HEK293 (cell line): ENCODE data around the gene OR5I1.

Experiments used
- CTCF ChIA-PET: fragments of 350-600 bp; formaldehyde crosslinking; extraction: SDS; loops from one replicate; lab custom pipeline; 2021; ENCODE audit warnings: antibody characterized with exemption; lab: Yijun Ruan, JAX
- POLR2A ChIA-PET: fragments of 300-600 bp; formaldehyde crosslinking; extraction: SDS; loops from one replicate; lab custom pipeline; 2020; ENCODE audit warnings: antibody characterized with exemption, inconsistent platforms; lab: Yijun Ruan, JAX
- H3K27ac ChIP-seq: fragments of 200-500 bp; sonication (Bioruptor generic); 2 replicates; pipeline ENCODE4 v1.5.1; 2014; ENCODE audit warnings: low read depth, low read length, control low read depth, inconsistent platforms; ENCODE audit errors: extremely low read depth
- H3K36me3 ChIP-seq, 2 experiments: fragments of 200-500 bp in 1 of 2; sonication (Bioruptor generic) in 1 of 2; 1 replicate in 1 of 2; 2 replicates in 1 of 2; pipeline ENCODE4 v1.5.1; 2014 to 2017; ENCODE audit warnings: inconsistent platforms in 2 of 2, low read length in 2 of 2; ENCODE audit not compliant: control insufficient read depth in 2 of 2, insufficient read depth in 1 of 2
- H3K4me1 ChIP-seq: fragments of 200-500 bp; sonication (Bioruptor generic); 2 replicates; pipeline ENCODE4 v1.5.1; 2014; ENCODE audit warnings: mild to moderate bottlenecking, low read length, inconsistent platforms; ENCODE audit not compliant: control insufficient read depth, insufficient read depth
- H3K4me3 ChIP-seq: 2 replicates; pipeline ENCODE4 v1.5.1; 2011; ENCODE audit warnings: low read depth, mild to moderate bottlenecking, control low read depth, low read length, moderate library complexity
- H3K9me3 ChIP-seq: fragments of 200-500 bp; sonication (Bioruptor generic); 2 replicates; pipeline ENCODE4 v1.5.1; 2014; ENCODE audit warnings: low read depth, low read length, inconsistent platforms; ENCODE audit not compliant: control insufficient read depth, insufficient read depth
- AEBP2 ChIP-seq: fragments of 450-650 bp; formaldehyde crosslinking; IDR thresholded peaks from 2 replicates; pipeline ENCODE4 v1.5.1; 2016; ENCODE audit warnings: missing biosample characterization, missing genetic modification characterization, borderline replicate concordance
- HOXD13 ChIP-seq: sonication (generic); formaldehyde crosslinking; IDR thresholded peaks from 2 replicates; pipeline ENCODE4 v1.8.0; 2022; ENCODE audit warnings: missing genetic modification reagents, borderline replicate concordance
- IKZF3 ChIP-seq: fragments of 450-650 bp; IDR thresholded peaks from 2 replicates; pipeline ENCODE4 v1.5.0; 2018; ENCODE audit warnings: missing biosample characterization, mild to moderate bottlenecking, missing genetic modification characterization, moderate library complexity
- KLF1 ChIP-seq: fragments of 450-650 bp; formaldehyde crosslinking; IDR thresholded peaks from 2 replicates; pipeline ENCODE4 v1.5.1; 2016; ENCODE audit warnings: missing biosample characterization, missing genetic modification characterization
- KLF7 ChIP-seq: fragments of 450-650 bp; formaldehyde crosslinking; IDR thresholded peaks from 2 replicates; pipeline ENCODE4 v1.5.1; 2016; ENCODE audit warnings: missing biosample characterization, missing genetic modification characterization, borderline replicate concordance
- PRDM6 ChIP-seq: fragments of 450-650 bp; formaldehyde crosslinking; IDR thresholded peaks from 2 replicates; pipeline ENCODE4 v1.5.1; 2017; ENCODE audit warnings: missing biosample characterization, missing genetic modification characterization
- REST ChIP-seq: fragments of 450-650 bp; formaldehyde crosslinking; IDR thresholded peaks from 2 replicates; pipeline ENCODE4 v1.5.1; 2016; ENCODE audit warnings: missing biosample characterization, missing genetic modification characterization
- YY2 ChIP-seq: fragments of 450-650 bp; formaldehyde crosslinking; IDR thresholded peaks from 2 replicates; pipeline ENCODE4 v1.5.1; 2016; ENCODE audit warnings: missing biosample characterization, missing genetic modification characterization
- ZBTB49 ChIP-seq: fragments of 450-650 bp; formaldehyde crosslinking; IDR thresholded peaks from 2 replicates; pipeline ENCODE4 v1.5.1; 2016; ENCODE audit warnings: missing biosample characterization, missing genetic modification characterization, low read depth
- ZFP3 ChIP-seq: fragments of 450-650 bp; formaldehyde crosslinking; IDR thresholded peaks from 2 replicates; pipeline ENCODE4 v1.5.1; 2016; ENCODE audit warnings: low read depth, missing biosample characterization, missing genetic modification characterization
- ZNF140 ChIP-seq: fragments of 450-650 bp; formaldehyde crosslinking; IDR thresholded peaks from 2 replicates; pipeline ENCODE4 v1.5.1; 2016; ENCODE audit warnings: missing biosample characterization, missing genetic modification characterization
- ZNF155 ChIP-seq: fragments of 450-650 bp; formaldehyde crosslinking; IDR thresholded peaks from 2 replicates; pipeline ENCODE4 v1.5.1; 2016; ENCODE audit warnings: missing biosample characterization, missing genetic modification characterization
- ZNF280D ChIP-seq: fragments of 450-650 bp; formaldehyde crosslinking; IDR thresholded peaks from 2 replicates; pipeline ENCODE4 v1.5.1; 2016; ENCODE audit warnings: missing biosample characterization, missing genetic modification characterization
- ZNF341 ChIP-seq: fragments of 450-650 bp; formaldehyde crosslinking; IDR thresholded peaks from 2 replicates; pipeline ENCODE4; 2016; ENCODE audit warnings: low read depth, missing biosample characterization, missing genetic modification characterization
- ZNF426 ChIP-seq: fragments of 450-650 bp; formaldehyde crosslinking; IDR thresholded peaks from 2 replicates; pipeline ENCODE4 v1.5.1; 2017; ENCODE audit warnings: missing biosample characterization, missing genetic modification characterization, mild to moderate bottlenecking, inconsistent platforms, moderate library complexity
- ZNF510 ChIP-seq: fragments of 450-650 bp; formaldehyde crosslinking; IDR thresholded peaks from 2 replicates; pipeline ENCODE4 v1.5.1; 2018; ENCODE audit warnings: mild to moderate bottlenecking, missing genetic modification characterization, missing biosample characterization; ENCODE audit not compliant: insufficient replicate concordance
- ZNF529 ChIP-seq: fragments of 450-650 bp; formaldehyde crosslinking; IDR thresholded peaks from 2 replicates; pipeline ENCODE4 v1.5.1; 2017; ENCODE audit warnings: missing genetic modification characterization, missing biosample characterization; ENCODE audit not compliant: insufficient replicate concordance
- ZNF530 ChIP-seq: fragments of 450-650 bp; formaldehyde crosslinking; IDR thresholded peaks from 2 replicates; pipeline ENCODE4 v1.5.1; 2016; ENCODE audit warnings: low read depth, missing biosample characterization, missing genetic modification characterization
- ZNF571 ChIP-seq: fragments of 450-650 bp; formaldehyde crosslinking; IDR thresholded peaks from 2 replicates; pipeline ENCODE4 v1.5.0; 2017; ENCODE audit warnings: missing biosample characterization, missing genetic modification characterization
- ZNF585B ChIP-seq: fragments of 450-650 bp; formaldehyde crosslinking; IDR thresholded peaks from 2 replicates; pipeline ENCODE4 v1.5.1; 2016; ENCODE audit warnings: missing biosample characterization, missing genetic modification characterization
- ZNF624 ChIP-seq: fragments of 450-650 bp; formaldehyde crosslinking; IDR thresholded peaks from 2 replicates; pipeline ENCODE4 v1.5.1; 2017; ENCODE audit warnings: missing biosample characterization, missing genetic modification characterization
- ZNF654 ChIP-seq: fragments of 450-650 bp; formaldehyde crosslinking; IDR thresholded peaks from 2 replicates; pipeline ENCODE4 v1.5.1; 2016; ENCODE audit warnings: low read depth, missing biosample characterization, missing genetic modification characterization
- ZNF768 ChIP-seq: fragments of 450-650 bp; formaldehyde crosslinking; IDR thresholded peaks from 2 replicates; pipeline ENCODE4 v1.5.1; 2018; ENCODE audit warnings: missing biosample characterization, mild to moderate bottlenecking, missing genetic modification characterization
- ZNF792 ChIP-seq: fragments of 450-650 bp; formaldehyde crosslinking; IDR thresholded peaks from 2 replicates; pipeline ENCODE4 v1.5.1; 2016; ENCODE audit warnings: missing biosample characterization, missing genetic modification characterization

Gene OR5I1

GRCh38 chr11:55920537-55920936, 15.7 kb downstream of the OR5I1 start:
- H3K4me3 ChIP-seq: no peak overlapping the region
- TF ChIP-seq ZNF571 (no peak), REST (no peak), YY2 (no peak), IKZF3 (no peak), ZNF280D (tag by site-specific recombination) (no peak), ZFP3 (tag by site-specific recombination) (no peak), ZBTB49 (no peak), ZNF654 (no peak), PRDM6 (tag by site-specific recombination) (no peak), ZNF792 (tag by site-specific recombination) (no peak), ZNF768 (no peak), ZNF624 (tag by site-specific recombination) (no peak), ZNF510 (tag by site-specific recombination) (no peak)
- CTCF ChIA-PET: interaction anchor here (1.0 kb wide), 1 partner anchor 19 kb away, joined by 3 read pairs; no protein-coding TSS in a partner anchor
- POLR2A ChIA-PET: no interaction called here
- H3K9me3 ChIP-seq: no peaks in the 10 kb centered on the region
- no peaks in the 10 kb centered on the region for H3K36me3 ChIP-seq
- H3K4me1 ChIP-seq: no peaks in the 10 kb centered on the region
- H3K27ac ChIP-seq: no peak overlapping the region

- H3K27ac ChIP-seq: no peak within 1 kb of the TSS
- CTCF ChIA-PET: no interaction called here
- TF ChIP-seq KLF7 (tag by site-specific recombination) (no peak), AEBP2 (no peak), ZNF426 (no peak), ZNF529 (tag by site-specific recombination) (no peak), ZNF341 (tag by site-specific recombination) (no peak), ZNF155 (tag by site-specific recombination) (no peak), ZNF140 (tag by site-specific recombination) (no peak), KLF1 (tag by site-specific recombination) (no peak), ZNF530 (tag by site-specific recombination) (no peak), ZNF585B (tag by site-specific recombination) (no peak), HOXD13 (CRISPR knock-in tag) (no peak)
- TF ChIP-seq, all 188 proteins: peak for 0
- Histone ChIP-seq H3K36me3 (no peaks in the 10 kb centered on the region), H3K9me3 (no peaks in the 10 kb centered on the region), H3K4me1 (no peaks in the 10 kb centered on the region), H3K4me3 (no peak within 1 kb of the TSS)
- POLR2A ChIA-PET: no interaction called here
These were observed 21.7 kb downstream of the OR5I1 start, which contains the start of gene OR5W2 for GRCh38 chr11:55914482-55914881. Gene OR5W2 (minus strand): TSS chr11:55914582. CDS start chr11:55914582, 0 bp downstream.
